H9 (cell line): Measurements from ENCODE around the gene DEFB125. TPM values are rescaled to one million over a fixed set of nuclear protein-coding genes. Genes with fewer than 3 reads are reported as not detected.

Experiments
- DNase-seq: peaks from one replicate; pipeline ENCODE4 v3.0.0-alpha.2; 2017
- H2AFZ ChIP-seq: one replicate; pipeline ENCODE4 v1.6.1; 2013; ENCODE audit warnings: mild to moderate bottlenecking, low read length, control low read depth, moderate library complexity
- H2AK5ac ChIP-seq: 2 replicates; pipeline ENCODE4 v1.6.1; 2013; ENCODE audit warnings: low read length, control low read depth, mixed read lengths; ENCODE audit not compliant: insufficient read length
- H2BK120ac ChIP-seq: one replicate; pipeline ENCODE4 v1.6.1; 2013; ENCODE audit warnings: low read depth, mild to moderate bottlenecking, low read length, control low read depth, inconsistent platforms; ENCODE audit not compliant: poor library complexity, severe bottlenecking
- H2BK12ac ChIP-seq: 2 replicates; pipeline ENCODE4 v1.6.1; 2013; ENCODE audit warnings: low read length, control low read depth, mixed read lengths, low read depth; ENCODE audit not compliant: insufficient read length
- H2BK15ac ChIP-seq: 2 replicates; pipeline ENCODE4 v1.6.1; 2013; ENCODE audit warnings: low read depth, low read length, control low read depth
- H2BK20ac ChIP-seq: one replicate; pipeline ENCODE4 v1.6.1; 2013; ENCODE audit warnings: low read depth, mild to moderate bottlenecking, low read length, control low read depth, inconsistent platforms; ENCODE audit not compliant: poor library complexity, severe bottlenecking
- H2BK5ac ChIP-seq: 2 replicates; pipeline ENCODE4 v1.6.1; 2013; ENCODE audit warnings: low read length, control low read depth, mixed read lengths; ENCODE audit not compliant: insufficient read length
- H3K14ac ChIP-seq: 2 replicates; pipeline ENCODE4 v1.6.1; 2013; ENCODE audit warnings: low read length, control low read depth; ENCODE audit not compliant: insufficient read depth
- H3K18ac ChIP-seq: 2 replicates; pipeline ENCODE4 v1.6.1; 2013; ENCODE audit warnings: low read depth, mild to moderate bottlenecking, mixed read lengths, low read length, control low read depth; ENCODE audit not compliant: insufficient read length
- H3K23ac ChIP-seq: 2 replicates; pipeline ENCODE4 v1.6.1; 2013; ENCODE audit warnings: low read length, control low read depth, mixed read lengths, low read depth; ENCODE audit not compliant: insufficient read length
- H3K23me2 ChIP-seq: 2 replicates; pipeline ENCODE4 v1.6.1; 2013; ENCODE audit warnings: low read depth, mild to moderate bottlenecking, mixed read lengths, low read length, control low read depth; ENCODE audit not compliant: insufficient read length, poor library complexity, severe bottlenecking
- H3K27ac ChIP-seq: 2 replicates; pipeline ENCODE4 v1.5.1; 2013; ENCODE audit warnings: low read length, control low read depth, mixed read lengths, low read depth; ENCODE audit not compliant: insufficient read length
- H3K27me3 ChIP-seq: 2 replicates; pipeline ENCODE4 v1.6.1; 2013; ENCODE audit warnings: low read length, control low read depth, inconsistent platforms; ENCODE audit not compliant: insufficient read depth
- H3K4ac ChIP-seq: 2 replicates; pipeline ENCODE4 v1.6.1; 2013; ENCODE audit warnings: low read depth, mild to moderate bottlenecking, control low read depth, inconsistent platforms, low read length, moderate library complexity
- H3K4me1 ChIP-seq: 2 replicates; pipeline ENCODE4 v1.6.1; 2013; ENCODE audit warnings: low read length, control low read depth, inconsistent platforms; ENCODE audit not compliant: insufficient read depth
- H3K4me2 ChIP-seq: 2 replicates; pipeline ENCODE4 v1.6.1; 2013; ENCODE audit warnings: low read length, control low read depth, mixed read lengths; ENCODE audit not compliant: insufficient read length, insufficient read depth
- H3K56ac ChIP-seq: 2 replicates; pipeline ENCODE4 v1.6.1; 2013; ENCODE audit warnings: low read depth, mild to moderate bottlenecking, mixed read lengths, low read length, control low read depth; ENCODE audit not compliant: insufficient read length
- H3K79me1 ChIP-seq: 2 replicates; pipeline ENCODE4 v1.6.1; 2013; ENCODE audit warnings: low read depth, mild to moderate bottlenecking, moderate library complexity, low read length, control low read depth, inconsistent platforms; ENCODE audit not compliant: insufficient read depth, poor library complexity, severe bottlenecking
- H3K79me2 ChIP-seq: 2 replicates; pipeline ENCODE4 v1.6.1; 2013; ENCODE audit warnings: low read length, control low read depth, inconsistent platforms; ENCODE audit not compliant: insufficient read depth
- H3K9ac ChIP-seq: 2 replicates; pipeline ENCODE4 v1.6.1; 2013; ENCODE audit warnings: low read length, control low read depth, mixed read lengths; ENCODE audit not compliant: insufficient read length; ENCODE audit errors: extremely low read depth
- H3K9me3 ChIP-seq: one replicate; pipeline ENCODE4 v1.6.1; 2013; ENCODE audit warnings: low read depth, low read length, inconsistent platforms; ENCODE audit not compliant: control insufficient read depth
- H3T11ph ChIP-seq: one replicate; pipeline ENCODE4 v1.6.1; 2013; ENCODE audit warnings: mild to moderate bottlenecking, low read length, control low read depth, inconsistent platforms
- H4K20me1 ChIP-seq: one replicate; pipeline ENCODE4 v1.6.1; 2013; ENCODE audit not compliant: control insufficient read depth, insufficient read length, insufficient read depth
- H4K5ac ChIP-seq: 2 replicates; pipeline ENCODE4 v1.6.1; 2013; ENCODE audit warnings: low read depth, mild to moderate bottlenecking, mixed read lengths, low read length, control low read depth; ENCODE audit not compliant: insufficient read length
- H4K8ac ChIP-seq: replicated peaks from 2 replicates; pipeline ENCODE4 v1.6.1; 2013; ENCODE audit warnings: low read length, control low read depth, mixed read lengths, low read depth; ENCODE audit not compliant: insufficient read length
- H4K91ac ChIP-seq: 2 replicates; pipeline ENCODE4 v1.6.1; 2013; ENCODE audit warnings: low read depth, mild to moderate bottlenecking, moderate library complexity, mixed read lengths, low read length, control low read depth; ENCODE audit not compliant: insufficient read length
- H3K27ac Mint-ChIP-seq, 3 experiments: 2 replicates in 2 of 3; 3 replicates in 1 of 3; pipeline ENCODE4 v1.8.0; 2020 to 2021; ENCODE audit warnings: mixed read lengths in 3 of 3, mild to moderate bottlenecking in 1 of 3, moderate library complexity in 1 of 3
- H3K27me3 Mint-ChIP-seq: 2 replicates; pipeline ENCODE4 v1.8.0; 2021; ENCODE audit warnings: low read depth, mild to moderate bottlenecking, moderate library complexity, mixed read lengths
- H3K36me3 Mint-ChIP-seq, 3 experiments: 2 replicates in 2 of 3; 3 replicates in 1 of 3; pipeline ENCODE4 v1.8.0; 2020 to 2021; ENCODE audit warnings: low read depth in 3 of 3, mixed read lengths in 3 of 3; ENCODE audit not compliant: insufficient read depth in 1 of 3
- H3K4me1 Mint-ChIP-seq, 2 experiments: 2 replicates each; pipeline ENCODE4 v1.8.0; 2020; ENCODE audit warnings: mixed read lengths in 2 of 2
- H3K4me3 Mint-ChIP-seq, 2 experiments: 2 replicates in 1 of 2; 3 replicates in 1 of 2; pipeline ENCODE4 v1.8.0; 2020 to 2021; ENCODE audit warnings: mild to moderate bottlenecking in 2 of 2, mixed read lengths in 2 of 2, moderate library complexity in 1 of 2
- H3K9me3 Mint-ChIP-seq, 2 experiments: 2 replicates in 1 of 2; 3 replicates in 1 of 2; pipeline ENCODE4 v1.8.0; 2020; ENCODE audit warnings: mild to moderate bottlenecking in 2 of 2, mixed read lengths in 2 of 2, moderate library complexity in 1 of 2
- total RNA-seq: library from RNA; stranded (reverse); gene quantifications from 2 replicates; pipeline ENCODE4 v1.2.1, GENCODE V29; 2021
- TF ChIP-seq, protein P1 (sequence below): fragments of 200-600 bp; sonication (generic); conservative IDR thresholded peaks from 3 replicates; pipeline ENCODE4 v1.8.0; 2021; ENCODE audit warnings: antibody characterized with exemption, mild to moderate bottlenecking

DEFB125 gene
- total RNA-seq, 1 experiment from 2014 or later, result not detected

DNA sequence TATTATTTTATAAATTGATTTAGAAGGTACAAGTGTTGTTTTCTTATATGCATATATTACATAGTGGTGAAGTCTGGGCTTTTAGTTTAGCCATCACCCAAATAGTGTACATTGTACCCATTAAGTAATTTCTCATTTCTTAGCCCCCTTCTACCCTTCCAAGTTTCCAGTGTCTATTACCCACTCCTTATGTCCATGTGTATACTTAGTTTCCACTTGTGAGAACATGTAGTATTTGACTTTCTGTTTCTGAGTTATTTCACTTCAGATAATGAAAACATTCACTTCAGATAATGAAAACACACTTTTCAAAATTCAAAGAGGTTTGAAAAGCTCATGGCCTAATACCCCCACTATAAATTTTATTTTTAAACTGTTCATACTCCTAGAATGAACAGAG, 14.5 kb downstream of the DEFB125 start:
- H3K27ac Mint-ChIP-seq, result no peak overlapping the region
- Histone ChIP-seq H3K23ac (no peak overlapping the region), H2BK15ac (no peak overlapping the region), H3K27ac (no peak overlapping the region), H2AK5ac (no peak overlapping the region), H3K4me2 (no peak overlapping the region), H4K5ac (no peak overlapping the region), H3K18ac (no peak overlapping the region), H4K91ac (no peak overlapping the region), H2BK120ac (no peak overlapping the region), H3K4ac (no peak overlapping the region), H3K4me1 (no peaks in the 10 kb centered on the region), H3K27me3 (no peaks in the 10 kb centered on the region), H2BK5ac (no peak overlapping the region), H2AFZ (no peak overlapping the region), H3K23me2 (no peaks in the 10 kb centered on the region), H3K9me3 (peaks cover 33% of the 10 kb centered on the region), H3K79me1 (no peaks in the 10 kb centered on the region), H3K14ac (no peak overlapping the region), H3K79me2 (no peaks in the 10 kb centered on the region), H4K20me1 (no peaks in the 10 kb centered on the region), H3K9ac (no peak overlapping the region), H3K56ac (no peak overlapping the region), H4K8ac (no peak overlapping the region), H3T11ph (no peak overlapping the region), H2BK12ac (no peak overlapping the region), H2BK20ac (no peak overlapping the region)
- peaks cover 23% of the 10 kb centered on the region for H3K27me3 Mint-ChIP-seq
- H3K9me3 Mint-ChIP-seq, result peaks cover 10 to 90% of the 10 kb centered on the region in 2 experiments
- TF ChIP-seq, protein P1, sequence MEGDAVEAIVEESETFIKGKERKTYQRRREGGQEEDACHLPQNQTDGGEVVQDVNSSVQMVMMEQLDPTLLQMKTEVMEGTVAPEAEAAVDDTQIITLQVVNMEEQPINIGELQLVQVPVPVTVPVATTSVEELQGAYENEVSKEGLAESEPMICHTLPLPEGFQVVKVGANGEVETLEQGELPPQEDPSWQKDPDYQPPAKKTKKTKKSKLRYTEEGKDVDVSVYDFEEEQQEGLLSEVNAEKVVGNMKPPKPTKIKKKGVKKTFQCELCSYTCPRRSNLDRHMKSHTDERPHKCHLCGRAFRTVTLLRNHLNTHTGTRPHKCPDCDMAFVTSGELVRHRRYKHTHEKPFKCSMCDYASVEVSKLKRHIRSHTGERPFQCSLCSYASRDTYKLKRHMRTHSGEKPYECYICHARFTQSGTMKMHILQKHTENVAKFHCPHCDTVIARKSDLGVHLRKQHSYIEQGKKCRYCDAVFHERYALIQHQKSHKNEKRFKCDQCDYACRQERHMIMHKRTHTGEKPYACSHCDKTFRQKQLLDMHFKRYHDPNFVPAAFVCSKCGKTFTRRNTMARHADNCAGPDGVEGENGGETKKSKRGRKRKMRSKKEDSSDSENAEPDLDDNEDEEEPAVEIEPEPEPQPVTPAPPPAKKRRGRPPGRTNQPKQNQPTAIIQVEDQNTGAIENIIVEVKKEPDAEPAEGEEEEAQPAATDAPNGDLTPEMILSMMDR, result no peak
- DNase-seq, result no peak
- peaks cover 0 to 5% (median 0%) of the 10 kb centered on the region in 3 experiments; a peak in 1 of 7 replicates for H3K36me3 Mint-ChIP-seq
- no peak overlapping the region for H3K4me3 Mint-ChIP-seq
- peaks cover 0 to 9% of the 10 kb centered on the region in 2 experiments; a peak in 2 of 4 replicates for H3K4me1 Mint-ChIP-seq
